ENCODE data around the gene FADS2.

DNA sequence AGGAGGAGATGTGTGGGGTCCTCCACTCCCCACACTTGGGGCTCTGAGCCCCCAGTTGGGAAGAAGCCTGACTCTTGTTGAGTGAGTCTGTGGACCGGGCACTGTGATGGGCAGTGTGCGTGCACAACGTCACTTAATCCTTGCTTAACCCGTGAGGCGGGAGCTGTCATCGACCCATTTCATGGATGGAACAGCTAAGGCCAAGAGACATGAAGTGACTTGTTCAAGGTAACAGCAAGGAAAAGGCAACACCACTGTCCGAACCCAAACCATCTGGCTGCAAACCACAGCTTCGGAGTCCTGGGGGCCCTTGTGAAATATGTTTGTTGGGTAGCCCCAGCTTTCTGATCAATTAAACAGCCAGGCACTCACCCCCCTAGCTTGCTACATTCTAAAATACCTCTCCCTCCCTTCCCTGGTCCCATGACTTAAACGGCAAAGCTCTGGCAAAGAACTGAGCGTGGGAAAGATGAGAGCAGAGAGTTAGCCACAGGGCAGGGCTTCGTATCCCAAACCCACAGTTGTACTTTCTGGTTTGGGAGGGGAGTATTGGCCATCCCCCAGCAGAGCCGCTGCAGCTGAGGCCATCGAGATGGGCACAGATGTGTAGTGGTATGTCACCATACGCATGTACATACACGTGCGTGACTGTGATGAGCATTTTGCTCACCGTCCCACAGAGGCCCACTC is 26.3 kb downstream of the FADS2 start:
- TF ChIP-seq PAX5 (IDR thresholded peaks at IDR 0.05; ENCODE audit: insufficient read depth, low read length, severe bottlenecking) (no peak), POLR2A (IDR thresholded peaks at IDR 0.05; ENCODE audit: low read depth, low read length) (no peak), POLR2AphosphoS5 (IDR thresholded peaks at IDR 0.05; ENCODE audit: low read depth, low read length) (no peak), SPI1 (IDR thresholded peaks at IDR 0.05; ENCODE audit: low read depth, low read length) (no peak), POU2F2 (IDR thresholded peaks at IDR 0.05; ENCODE audit: low read depth, low read length) (no peak), TAF1 (IDR thresholded peaks at IDR 0.05; ENCODE audit: low read depth, low read length) (no peak)
